GM23338 (cell line): ENCODE data around the gene ETHE1. TPM values are rescaled to one million over a fixed set of nuclear protein-coding genes. Genes with fewer than 3 reads are reported as not detected.

ENCODE experiments used
- ATAC-seq: fragments of 200-7000 bp; cut with Tn5 transposase; 3 replicates; pipeline ENCODE4 v1.9.1; 2020
- DNase-seq: peaks from one replicate; pipeline ENCODE4 v3.0.0-alpha.2; 2015; ENCODE audit warnings: low spot score
- H2AFZ ChIP-seq: fragments of 200-600 bp; sonication (generic); 2 replicates; pipeline ENCODE4 v1.8.0; 2016; ENCODE audit warnings: antibody characterized with exemption, mild to moderate bottlenecking, moderate library complexity
- H3F3A ChIP-seq: fragments of 200-600 bp; sonication (generic); replicated peaks from 2 replicates; pipeline ENCODE4 v1.8.0; 2017; ENCODE audit warnings: antibody characterized with exemption, mixed run types, low read depth
- H3K27ac ChIP-seq: fragments of 200-600 bp; sonication (generic); 2 replicates; pipeline ENCODE4 v1.6.1; 2016; ENCODE audit warnings: low read depth
- H3K27me3 ChIP-seq: fragments of 200-600 bp; sonication (generic); 2 replicates; pipeline ENCODE4 v1.8.0; 2016; ENCODE audit warnings: mild to moderate bottlenecking, mixed run types, moderate library complexity; ENCODE audit not compliant: insufficient read depth
- H3K36me3 ChIP-seq: fragments of 200-600 bp; sonication (generic); 2 replicates; pipeline ENCODE4 v1.8.0; 2016; ENCODE audit warnings: mild to moderate bottlenecking; ENCODE audit not compliant: insufficient read depth
- H3K4me1 ChIP-seq: fragments of 200-600 bp; sonication (generic); 2 replicates; pipeline ENCODE4 v1.8.0; 2016; ENCODE audit warnings: mild to moderate bottlenecking, moderate library complexity; ENCODE audit not compliant: insufficient read depth
- H3K4me2 ChIP-seq: fragments of 200-600 bp; sonication (generic); 2 replicates; pipeline ENCODE4 v1.7.1; 2017; ENCODE audit warnings: mixed run types
- H3K4me3 ChIP-seq: fragments of 200-600 bp; sonication (generic); 2 replicates; pipeline ENCODE4 v1.6.1; 2016; ENCODE audit warnings: mixed run types
- H3K79me2 ChIP-seq: fragments of 200-600 bp; sonication (generic); replicated peaks from 2 replicates; pipeline ENCODE4 v1.8.0; 2017; ENCODE audit warnings: mild to moderate bottlenecking; ENCODE audit not compliant: insufficient read depth
- H3K9me2 ChIP-seq: fragments of 200-600 bp; sonication (generic); 2 replicates; pipeline ENCODE4 v1.8.0; 2017; ENCODE audit not compliant: insufficient read depth
- H4K20me1 ChIP-seq: fragments of 200-600 bp; sonication (generic); replicated peaks from 2 replicates; pipeline ENCODE4 v1.8.0; 2017; ENCODE audit warnings: mild to moderate bottlenecking; ENCODE audit not compliant: insufficient read depth
- H3K27ac Mint-ChIP-seq: 2 replicates; pipeline ENCODE4 v1.8.0; 2020; ENCODE audit warnings: inconsistent platforms, mild to moderate bottlenecking, moderate library complexity, mixed read lengths
- H3K27me3 Mint-ChIP-seq: 3 replicates; pipeline ENCODE4 v1.8.0; 2022; ENCODE audit warnings: low read depth, mild to moderate bottlenecking, moderate library complexity, mixed read lengths, inconsistent platforms; ENCODE audit not compliant: insufficient read depth, poor library complexity
- H3K36me3 Mint-ChIP-seq: 3 replicates; pipeline ENCODE4 v1.8.0; 2021; ENCODE audit warnings: low read depth, mild to moderate bottlenecking, inconsistent platforms, moderate library complexity, mixed read lengths
- H3K4me1 Mint-ChIP-seq: 3 replicates; pipeline ENCODE4 v1.8.0; 2020; ENCODE audit warnings: mild to moderate bottlenecking, inconsistent platforms, mixed read lengths
- H3K4me3 Mint-ChIP-seq: 3 replicates; pipeline ENCODE4 v1.8.0; 2021; ENCODE audit warnings: moderate library complexity, mild to moderate bottlenecking, inconsistent platforms, mixed read lengths
- H3K9me3 Mint-ChIP-seq: 3 replicates; pipeline ENCODE4 v1.8.0; 2020; ENCODE audit warnings: moderate library complexity, mild to moderate bottlenecking, inconsistent platforms, mixed read lengths
- CREB1 ChIP-seq: fragments of 250-450 bp; sonication (Bioruptor Pico); IDR thresholded peaks from 2 replicates; pipeline ENCODE4 v1.5.0; 2020; ENCODE audit warnings: low read depth, mild to moderate bottlenecking, moderate library complexity
- CTCF ChIP-seq, 2 experiments: fragments of 200-600 bp in 1 of 2; sonication (generic) in 1 of 2; conservative IDR thresholded peaks; 2 replicates each; pipeline versions ENCODE4 v1.5.1 to v1.6.1; 2016 to 2017; ENCODE audit warnings: antibody characterized with exemption in 2 of 2, low read depth in 2 of 2, mild to moderate bottlenecking in 2 of 2, moderate library complexity in 1 of 2
- EZH2 ChIP-seq: fragments of 200-600 bp; sonication (generic); IDR thresholded peaks from one replicate; pipeline ENCODE4 v1.8.0; 2017; ENCODE audit warnings: antibody characterized with exemption, mild to moderate bottlenecking, low read depth; ENCODE audit not compliant: unreplicated experiment
- EZH2phosphoT487 ChIP-seq: fragments of 200-600 bp; sonication (generic); IDR thresholded peaks from one replicate; pipeline ENCODE4 v1.8.1; 2018; ENCODE audit warnings: antibody characterized with exemption; ENCODE audit not compliant: unreplicated experiment
- JUNB ChIP-seq: IDR thresholded peaks from one replicate; pipeline ENCODE4 v1.6.1; 2016; ENCODE audit warnings: antibody characterized with exemption; ENCODE audit not compliant: unreplicated experiment
- NANOG ChIP-seq: IDR thresholded peaks from 2 replicates; pipeline ENCODE4 v1.6.1; 2016; ENCODE audit warnings: antibody characterized with exemption, borderline replicate concordance
- POLR2AphosphoS5 ChIP-seq: IDR thresholded peaks from 2 replicates; pipeline ENCODE4 v1.6.1; 2016; ENCODE audit warnings: antibody characterized with exemption, low read depth
- STAT1 ChIP-seq: IDR thresholded peaks from one replicate; pipeline ENCODE4 v1.6.1; 2016; ENCODE audit warnings: antibody characterized with exemption; ENCODE audit not compliant: unreplicated experiment
- ZNF114 ChIP-seq: fragments of 250-450 bp; sonication (Bioruptor Pico); IDR thresholded peaks from 2 replicates; pipeline ENCODE4 v1.5.0; 2020; ENCODE audit warnings: mild to moderate bottlenecking, moderate library complexity
- ZNF331 ChIP-seq: fragments of 250-450 bp; sonication (Bioruptor Pico); IDR thresholded peaks from 2 replicates; pipeline ENCODE4 v1.5.0; 2020; ENCODE audit warnings: low read depth, mild to moderate bottlenecking, moderate library complexity
- polyA plus RNA-seq: library from polyadenylated mRNA; unstranded; fragments of >200 nt; fragmentation: Nextera tagmentation; extraction: Ambion mirVana; gene quantifications from 2 replicates; pipeline ENCODE4 v1.2.1, GENCODE V29; 2016
- total RNA-seq: library from RNA; depleted of rRNA; stranded (reverse); fragments of >200 nt; shearing (Covaris generic); gene quantifications from 2 replicates; pipeline ENCODE4 v1.2.3, GENCODE V29; 2014
- TF ChIP-seq, protein P1 (sequence below): fragments of 250-450 bp; sonication (Bioruptor Pico); IDR thresholded peaks from 2 replicates; pipeline ENCODE4 v1.5.0; 2020; ENCODE audit warnings: mild to moderate bottlenecking, moderate library complexity
- TF ChIP-seq, protein P2 (sequence below): IDR thresholded peaks from 2 replicates; pipeline ENCODE4 v1.6.1; 2016; ENCODE audit warnings: antibody characterized with exemption

Gene ETHE1
- total and polyA plus RNA-seq, 2 experiments from 2014 or later, result 11.1 to 25.5 TPM

- no peaks in the 10 kb centered on the region for H3K36me3 ChIP-seq
- Mint-ChIP-seq H3K9me3 (peaks cover 7% of the 10 kb centered on the region; the same call in 1 of the 3 replicates), H3K36me3 (peaks cover 31% of the 10 kb centered on the region), H3K27me3 (peaks cover 19% of the 10 kb centered on the region), H3K27ac (no peak overlapping the region), H3K4me3 (no peak overlapping the region), H3K4me1 (peaks cover 11% of the 10 kb centered on the region; the same call in 2 of the 3 replicates)
- no peak overlapping the region for H3K27ac ChIP-seq
- no peaks in the 10 kb centered on the region for H3K79me2 ChIP-seq
- no peaks in the 10 kb centered on the region for H4K20me1 ChIP-seq
- no peak overlapping the region for H3K4me2 ChIP-seq
- no peak overlapping the region for H3K4me3 ChIP-seq
- peaks cover 8% of the 10 kb centered on the region; the same call in 1 of the 2 replicates for H3K4me1 ChIP-seq
- peaks cover 11% of the 10 kb centered on the region for H3K27me3 ChIP-seq
- H2AFZ ChIP-seq, result no peak overlapping the region
- DNase-seq, result no peak
- H3K9me2 ChIP-seq, result no peaks in the 10 kb centered on the region
- H3F3A ChIP-seq, result 0 out of 2 replicates have a peak, but pooled peaks cover 5% of the 10 kb centered on the region
- TF ChIP-seq ZNF331 (CRISPR knock-in tag) (no peak), POLR2AphosphoS5 (no peak), CTCF (conservative IDR thresholded peaks at IDR 0.05; ENCODE audit: low read depth in 2 of 2) (no peak), ZNF114 (no peak), STAT1 (no peak), JUNB (no peak), EZH2phosphoT487 (no peak), NANOG (no peak), CREB1 (CRISPR knock-in tag) (no peak), EZH2 (no peak)
- TF ChIP-seq, protein P1, sequence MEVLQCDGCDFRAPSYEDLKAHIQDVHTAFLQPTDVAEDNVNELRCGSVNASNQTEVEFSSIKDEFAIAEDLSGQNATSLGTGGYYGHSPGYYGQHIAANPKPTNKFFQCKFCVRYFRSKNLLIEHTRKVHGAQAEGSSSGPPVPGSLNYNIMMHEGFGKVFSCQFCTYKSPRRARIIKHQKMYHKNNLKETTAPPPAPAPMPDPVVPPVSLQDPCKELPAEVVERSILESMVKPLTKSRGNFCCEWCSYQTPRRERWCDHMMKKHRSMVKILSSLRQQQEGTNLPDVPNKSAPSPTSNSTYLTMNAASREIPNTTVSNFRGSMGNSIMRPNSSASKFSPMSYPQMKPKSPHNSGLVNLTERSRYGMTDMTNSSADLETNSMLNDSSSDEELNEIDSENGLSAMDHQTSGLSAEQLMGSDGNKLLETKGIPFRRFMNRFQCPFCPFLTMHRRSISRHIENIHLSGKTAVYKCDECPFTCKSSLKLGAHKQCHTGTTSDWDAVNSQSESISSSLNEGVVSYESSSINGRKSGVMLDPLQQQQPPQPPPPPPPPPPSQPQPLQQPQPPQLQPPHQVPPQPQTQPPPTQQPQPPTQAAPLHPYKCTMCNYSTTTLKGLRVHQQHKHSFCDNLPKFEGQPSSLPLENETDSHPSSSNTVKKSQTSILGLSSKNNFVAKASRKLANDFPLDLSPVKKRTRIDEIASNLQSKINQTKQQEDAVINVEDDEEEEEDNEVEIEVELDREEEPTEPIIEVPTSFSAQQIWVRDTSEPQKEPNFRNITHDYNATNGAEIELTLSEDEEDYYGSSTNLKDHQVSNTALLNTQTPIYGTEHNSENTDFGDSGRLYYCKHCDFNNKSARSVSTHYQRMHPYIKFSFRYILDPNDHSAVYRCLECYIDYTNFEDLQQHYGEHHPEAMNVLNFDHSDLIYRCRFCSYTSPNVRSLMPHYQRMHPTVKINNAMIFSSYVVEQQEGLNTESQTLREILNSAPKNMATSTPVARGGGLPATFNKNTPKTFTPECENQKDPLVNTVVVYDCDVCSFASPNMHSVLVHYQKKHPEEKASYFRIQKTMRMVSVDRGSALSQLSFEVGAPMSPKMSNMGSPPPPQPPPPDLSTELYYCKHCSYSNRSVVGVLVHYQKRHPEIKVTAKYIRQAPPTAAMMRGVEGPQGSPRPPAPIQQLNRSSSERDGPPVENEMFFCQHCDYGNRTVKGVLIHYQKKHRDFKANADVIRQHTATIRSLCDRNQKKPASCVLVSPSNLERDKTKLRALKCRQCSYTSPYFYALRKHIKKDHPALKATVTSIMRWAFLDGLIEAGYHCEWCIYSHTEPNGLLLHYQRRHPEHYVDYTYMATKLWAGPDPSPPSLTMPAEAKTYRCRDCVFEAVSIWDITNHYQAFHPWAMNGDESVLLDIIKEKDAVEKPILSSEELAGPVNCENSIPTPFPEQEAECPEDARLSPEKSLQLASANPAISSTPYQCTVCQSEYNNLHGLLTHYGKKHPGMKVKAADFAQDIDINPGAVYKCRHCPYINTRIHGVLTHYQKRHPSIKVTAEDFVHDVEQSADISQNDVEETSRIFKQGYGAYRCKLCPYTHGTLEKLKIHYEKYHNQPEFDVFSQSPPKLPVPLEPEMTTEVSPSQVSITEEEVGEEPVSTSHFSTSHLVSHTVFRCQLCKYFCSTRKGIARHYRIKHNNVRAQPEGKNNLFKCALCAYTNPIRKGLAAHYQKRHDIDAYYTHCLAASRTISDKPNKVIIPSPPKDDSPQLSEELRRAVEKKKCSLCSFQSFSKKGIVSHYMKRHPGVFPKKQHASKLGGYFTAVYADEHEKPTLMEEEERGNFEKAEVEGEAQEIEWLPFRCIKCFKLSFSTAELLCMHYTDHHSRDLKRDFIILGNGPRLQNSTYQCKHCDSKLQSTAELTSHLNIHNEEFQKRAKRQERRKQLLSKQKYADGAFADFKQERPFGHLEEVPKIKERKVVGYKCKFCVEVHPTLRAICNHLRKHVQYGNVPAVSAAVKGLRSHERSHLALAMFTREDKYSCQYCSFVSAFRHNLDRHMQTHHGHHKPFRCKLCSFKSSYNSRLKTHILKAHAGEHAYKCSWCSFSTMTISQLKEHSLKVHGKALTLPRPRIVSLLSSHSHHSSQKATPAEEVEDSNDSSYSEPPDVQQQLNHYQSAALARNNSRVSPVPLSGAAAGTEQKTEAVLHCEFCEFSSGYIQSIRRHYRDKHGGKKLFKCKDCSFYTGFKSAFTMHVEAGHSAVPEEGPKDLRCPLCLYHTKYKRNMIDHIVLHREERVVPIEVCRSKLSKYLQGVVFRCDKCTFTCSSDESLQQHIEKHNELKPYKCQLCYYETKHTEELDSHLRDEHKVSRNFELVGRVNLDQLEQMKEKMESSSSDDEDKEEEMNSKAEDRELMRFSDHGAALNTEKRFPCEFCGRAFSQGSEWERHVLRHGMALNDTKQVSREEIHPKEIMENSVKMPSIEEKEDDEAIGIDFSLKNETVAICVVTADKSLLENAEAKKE (CRISPR knock-in tag), result no peak
- TF ChIP-seq, protein P2, sequence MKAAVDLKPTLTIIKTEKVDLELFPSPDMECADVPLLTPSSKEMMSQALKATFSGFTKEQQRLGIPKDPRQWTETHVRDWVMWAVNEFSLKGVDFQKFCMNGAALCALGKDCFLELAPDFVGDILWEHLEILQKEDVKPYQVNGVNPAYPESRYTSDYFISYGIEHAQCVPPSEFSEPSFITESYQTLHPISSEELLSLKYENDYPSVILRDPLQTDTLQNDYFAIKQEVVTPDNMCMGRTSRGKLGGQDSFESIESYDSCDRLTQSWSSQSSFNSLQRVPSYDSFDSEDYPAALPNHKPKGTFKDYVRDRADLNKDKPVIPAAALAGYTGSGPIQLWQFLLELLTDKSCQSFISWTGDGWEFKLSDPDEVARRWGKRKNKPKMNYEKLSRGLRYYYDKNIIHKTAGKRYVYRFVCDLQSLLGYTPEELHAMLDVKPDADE, result no peak
- no peak for ATAC-seq
Observed at GRCh38 chr19:43507880-43508279, 19.1 kb downstream of the ETHE1 start.
